B cell (primary cell): ENCODE results near the gene HOOK2. TPM values are rescaled to one million over a fixed set of nuclear protein-coding genes. Genes with fewer than 3 reads are reported as not detected.

ENCODE experiments used
- ATAC-seq: fragments of 200-7000 bp; cut with Tn5 transposase; one replicate; pipeline ENCODE4 v1.10.0; 2021; ENCODE audit warnings: low read depth, mild to moderate bottlenecking, moderate number of reproducible peaks, moderate library complexity
- CTCF ChIA-PET: fragments of 350-600 bp; sonication (Branson Sonifier 250); formaldehyde crosslinking; loops from one replicate; lab custom pipeline; 2021; ENCODE audit warnings: antibody characterized with exemption, inconsistent platforms; lab: Charles Lee
- POLR2A ChIA-PET: fragments of 350-600 bp; sonication (Branson Sonifier 250); formaldehyde crosslinking; loops from one replicate; lab custom pipeline; 2021; ENCODE audit warnings: antibody characterized with exemption; lab: Charles Lee
- DNase-seq: peaks from one replicate; pipeline ENCODE4 v3.0.0; 2013
- H2AFZ ChIP-seq: 2 replicates; pipeline ENCODE4 v1.6.1; 2012; ENCODE audit warnings: mild to moderate bottlenecking, low read depth, low read length; ENCODE audit not compliant: insufficient read depth, poor library complexity, severe bottlenecking
- H3K27ac ChIP-seq, 2 donors: 1 replicate in 1 of 2; 2 replicates in 1 of 2; pipeline ENCODE4 v1.5.1; 2012 to 2013; ENCODE audit warnings: low read length in 2 of 2, mild to moderate bottlenecking in 2 of 2, moderate library complexity in 1 of 2
- H3K27me3 ChIP-seq, 4 experiments: fragments of 200-600 bp in 1 of 4; sonication (generic) in 1 of 4; replicated peaks in 1 of 4; 1 replicate in 2 of 4; 2 replicates in 2 of 4; pipeline versions ENCODE4 v1.6.1 to v1.7.0; 2013 to 2016; ENCODE audit warnings: low read length in 3 of 4, mild to moderate bottlenecking in 2 of 4, mixed read lengths in 1 of 4, moderate library complexity in 1 of 4; ENCODE audit not compliant: insufficient read depth in 4 of 4, control insufficient read depth in 3 of 4; ENCODE audit errors: control extremely low read depth in 1 of 4
- H3K36me3 ChIP-seq, 2 experiments: replicated peaks in 1 of 2; 1 replicate in 1 of 2; 2 replicates in 1 of 2; pipeline versions ENCODE4 v1.6.1 to v1.7.1; 2013; ENCODE audit warnings: low read length in 1 of 2; ENCODE audit not compliant: insufficient read depth in 2 of 2, control insufficient read depth in 1 of 2; ENCODE audit errors: control extremely low read depth in 1 of 2, extremely low read depth in 1 of 2
- H3K4me1 ChIP-seq, 2 donors: fragments of 200-600 bp in 1 of 2; sonication (generic) in 1 of 2; 1 replicate in 1 of 2; 2 replicates in 1 of 2; pipeline versions ENCODE4 v1.5.1 to v1.6.1; 2013 to 2017; ENCODE audit warnings: low read length in 2 of 2; ENCODE audit not compliant: control insufficient read depth in 2 of 2, insufficient read depth in 2 of 2
- H3K4me2 ChIP-seq: replicated peaks from 2 replicates; pipeline ENCODE3; 2012; ENCODE audit warnings: mild to moderate bottlenecking, low read depth, low read length; ENCODE audit not compliant: poor library complexity, severe bottlenecking
- H3K4me3 ChIP-seq, 5 experiments: fragments of 200-600 bp in 1 of 5; sonication (generic) in 1 of 5; 1 replicate in 3 of 5; 2 replicates in 2 of 5; pipeline versions ENCODE4 v1.5.1 to v1.7.0; 2011 to 2016; ENCODE audit warnings: low read length in 4 of 5, mild to moderate bottlenecking in 4 of 5, low read depth in 2 of 5, control low read depth in 1 of 5, moderate library complexity in 1 of 5; ENCODE audit not compliant: insufficient read depth in 1 of 5; ENCODE audit errors: control extremely low read depth in 1 of 5, extremely low read depth in 1 of 5
- H3K79me2 ChIP-seq: fragments of 200-600 bp; sonication (generic); one replicate; pipeline ENCODE4 v1.6.0; 2016; ENCODE audit warnings: low read length; ENCODE audit not compliant: control insufficient read depth, insufficient read depth
- H3K9ac ChIP-seq: fragments of 200-600 bp; sonication (generic); 2 replicates; pipeline ENCODE4 v1.6.1; 2017; ENCODE audit warnings: mild to moderate bottlenecking, low read length, moderate library complexity
- H3K9me3 ChIP-seq, 3 donors: one replicate each; pipeline versions ENCODE4 v1.6.1 to v1.7.1; 2013; ENCODE audit warnings: low read length in 2 of 3; ENCODE audit not compliant: control insufficient read depth in 2 of 3, insufficient read depth in 1 of 3; ENCODE audit errors: control extremely low read depth in 1 of 3
- H4K20me1 ChIP-seq: 2 replicates; pipeline ENCODE4 v1.6.0; 2012; ENCODE audit warnings: mild to moderate bottlenecking, low read length; ENCODE audit not compliant: insufficient read depth, control insufficient read depth, poor library complexity, severe bottlenecking
- H3K27ac Mint-ChIP-seq: one replicate; pipeline ENCODE4 v1.8.0; 2021; ENCODE audit warnings: mixed read lengths
- H3K27me3 Mint-ChIP-seq: one replicate; pipeline ENCODE4 v1.8.0; 2021; ENCODE audit warnings: mixed read lengths
- H3K4me1 Mint-ChIP-seq: one replicate; pipeline ENCODE4 v1.8.0; 2021; ENCODE audit warnings: mixed read lengths
- H3K4me3 Mint-ChIP-seq: one replicate; pipeline ENCODE4 v1.8.0; 2021; ENCODE audit warnings: mixed read lengths
- H3K9me3 Mint-ChIP-seq: one replicate; pipeline ENCODE4 v1.8.0; 2022; ENCODE audit warnings: mixed read lengths; ENCODE audit not compliant: insufficient read depth
- CTCF ChIP-seq: fragments of 200-600 bp; IDR thresholded peaks from one replicate; pipeline ENCODE4 v1.8.0; 2022; ENCODE audit warnings: antibody characterized with exemption, mild to moderate bottlenecking
- EZH2 ChIP-seq: IDR thresholded peaks from 2 replicates; pipeline ENCODE4 v1.6.1; 2012; ENCODE audit warnings: borderline replicate concordance, low read depth, mild to moderate bottlenecking, moderate library complexity, low read length; ENCODE audit not compliant: insufficient read depth, poor library complexity, severe bottlenecking
- WGBS: methylation state at CpG from one replicate; pipeline ENCODE4 v1.1.5; 2013; ENCODE audit warnings: missing lambda C conversion rate; ENCODE audit not compliant: insufficient coverage; 5-methylcytosine and 5-hydroxymethylcytosine counted together
- intact Hi-C: fragments of 100-400 bp; cut with micrococcal nuclease; formaldehyde crosslinking; loops from one replicate; pipeline ENCODE4 v1.10.0; 2022
- polyA plus RNA-seq: library from polyadenylated mRNA; depleted of rRNA; stranded (reverse); fragments of >200 nt; gene quantifications from 2 replicates; pipeline ENCODE4 v1.2.3, GENCODE V29; 2012
- total RNA-seq, 2 donors: library from RNA; stranded (reverse); fragments of 120-200 nt in 1 of 2; gene quantifications; 1 replicate in 1 of 2; 2 replicates in 1 of 2; pipeline versions ENCODE4 v1.2.3 to v1.2.4, GENCODE V29; 2013 to 2022

HOOK2 gene
- total and polyA plus RNA-seq, 2 donors (not counting 1 experiment from before 2014, with no cell fraction given), result 30.3 to 33.4 TPM

DNA sequence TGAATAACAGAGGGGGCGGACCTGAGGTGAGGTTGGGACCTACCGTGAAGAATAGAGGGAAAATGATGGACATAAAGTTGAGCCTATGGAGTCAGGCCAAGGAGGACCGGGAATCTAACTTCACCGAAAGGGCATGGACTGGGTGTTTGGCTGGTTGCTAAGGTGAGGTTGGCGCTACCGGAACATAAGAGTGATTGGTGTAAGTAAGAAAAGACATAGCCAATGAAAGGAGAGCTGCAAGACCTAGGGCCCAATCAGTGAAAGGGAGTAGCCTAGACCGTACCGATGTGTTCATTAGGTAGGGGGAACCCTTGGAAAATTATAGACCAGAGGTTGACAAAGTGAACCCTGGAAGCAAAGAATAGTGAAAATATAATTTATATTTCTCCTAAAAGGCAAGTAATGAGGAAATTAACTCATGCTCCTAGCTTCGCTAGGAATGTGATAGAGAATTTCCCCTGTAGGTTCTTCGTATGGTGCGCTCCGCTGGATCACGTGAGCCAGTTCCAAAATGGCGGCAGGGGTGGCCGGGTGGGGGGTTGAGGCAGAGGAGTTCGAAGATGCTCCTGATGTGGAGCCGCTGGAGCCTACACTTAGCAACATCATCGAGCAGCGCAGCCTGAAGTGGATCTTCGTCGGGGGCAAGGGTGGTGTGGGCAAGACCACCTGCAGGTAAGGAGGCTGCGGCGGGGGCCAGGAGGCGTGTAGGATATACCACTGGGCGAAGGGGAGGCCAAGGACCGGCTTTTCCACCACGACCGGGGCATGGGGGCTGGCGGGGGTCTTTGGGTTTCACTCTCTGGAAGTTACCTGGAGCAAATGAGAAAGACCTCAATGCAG, 38.1 kb downstream of the HOOK2 start, which contains the start of gene GET3:
Gene GET3 (plus strand): TSS at position 503 of the 840 bp plus-strand sequence. CDS start 9 bp downstream, at position 512.
- CTCF ChIA-PET, result interaction anchor here (0.7 to 5.7 kb wide), 9 partner anchors 14 to 173 kb away, joined by 3 to 47 read pairs (median 4); partner anchors contain the start of gene TNPO2

More for the DNA sequence above, 38.1 kb downstream of the HOOK2 start, which contains the start of gene GET3:
- Histone ChIP-seq H4K20me1 (peaks cover 21% of the 10 kb centered on the region), H3K4me2 (peak within 1 kb of the TSS; percentile 97), H3K9ac (peak within 1 kb of the TSS; percentile 90), H2AFZ (peak within 1 kb of the TSS; percentile 99), H3K9me3 (no peaks in the 10 kb centered on the region), H3K36me3 (peaks cover 0 to 7% of the 10 kb centered on the region in 2 experiments), H3K27ac (peak within 1 kb of the TSS; percentile 72 to 94), H3K4me1 (peaks cover 36 to 43% of the 10 kb centered on the region in 2 donors), H3K4me3 (peak within 1 kb of the TSS; percentile 67 to 93 (median 86)), H3K27me3 (no peaks in the 10 kb centered on the region), H3K79me2 (peaks cover 63% of the 10 kb centered on the region)
- intact Hi-C loops, result loop anchor here (1.0 to 5.0 kb wide), 6 partner anchors 38 to 186 kb away; partner anchors contain the start of genes FBXW9, GCDH, HOOK2 and RNASEH2A
- Mint-ChIP-seq H3K4me1 (peaks cover 39% of the 10 kb centered on the region), H3K9me3 (no peaks in the 10 kb centered on the region), H3K27ac (peak within 1 kb of the TSS; percentile 99), H3K27me3 (no peaks in the 10 kb centered on the region), H3K4me3 (peak within 1 kb of the TSS; percentile 100)
- ATAC-seq (peak; percentile 76), DNase-seq (peak; percentile 93)
- TF ChIP-seq CTCF, result no peak
- TF ChIP-seq EZH2, result no peak
- WGBS, result 0% methylated on average over 26 of the region's 29 CpGs
- POLR2A ChIA-PET, result interaction anchor here (0.6 to 1.4 kb wide), 6 partner anchors 14 to 1133 kb away, joined by 3 to 6 read pairs (median 3); partner anchors contain the start of gene JUNB
